Ovary (tissue), 9 donors: ENCODE measurements around the gene MAD1L1. TPM values are rescaled to one million over a fixed set of nuclear protein-coding genes. Genes with fewer than 3 reads are reported as not detected.

Source experiments
- DNase-seq, 5 donors: peaks; one replicate each; pipeline ENCODE4 v3.0.0-alpha.2; 2019 to 2020
- H3K27ac ChIP-seq, 2 donors: fragments of 200-600 bp; one replicate each; pipeline versions ENCODE4 v1.5.1 to v1.8.0; 2019 to 2022
- H3K27me3 ChIP-seq: fragments of 200-600 bp; one replicate; pipeline ENCODE4 v1.8.0; 2022
- H3K36me3 ChIP-seq: fragments of 200-600 bp; sonication (generic); one replicate; pipeline ENCODE4 v1.5.1; 2019
- H3K4me1 ChIP-seq: one replicate; pipeline ENCODE4 v1.8.1; 2013; ENCODE audit warnings: mild to moderate bottlenecking, moderate library complexity; ENCODE audit not compliant: insufficient read depth
- H3K4me3 ChIP-seq: fragments of 200-600 bp; sonication (generic); one replicate; pipeline ENCODE4 v1.5.1; 2017
- H3K9me3 ChIP-seq, 2 donors: fragments of 200-600 bp in 1 of 2; sonication (generic) in 1 of 2; one replicate each; pipeline versions ENCODE4 v1.5.1 to v1.8.1; 2013 to 2019; ENCODE audit warnings: mild to moderate bottlenecking in 1 of 2, moderate library complexity in 1 of 2
- CTCF ChIP-seq, 3 donors: fragments of 450-650 bp in 2 of 3; fragments of 200-600 bp in 1 of 3; IDR thresholded peaks; one replicate each; pipeline versions ENCODE4 v1.5.1 to v1.8.0; 2016 to 2022; ENCODE audit warnings: antibody characterized with exemption in 3 of 3, mild to moderate bottlenecking in 1 of 3
- EP300 ChIP-seq: sonication (generic); formaldehyde crosslinking; IDR thresholded peaks from one replicate; pipeline ENCODE4 v1.6.1; 2017; ENCODE audit warnings: antibody characterized with exemption
- POLR2A ChIP-seq: fragments of 450-650 bp; IDR thresholded peaks from one replicate; pipeline ENCODE4 v1.6.1; 2017; ENCODE audit warnings: antibody characterized with exemption, mild to moderate bottlenecking, moderate library complexity
- WGBS, 3 donors: extraction: QIAGEN DNeasy Blood & Tissue Kit in 1 of 3; methylation state at CpG; one replicate each; pipeline versions ENCODE4 v1.1.5 to v1.1.7; 2013 to 2017; 5-methylcytosine and 5-hydroxymethylcytosine counted together
- intact Hi-C, 4 donors: fragments of 100-400 bp; cut with DNase I; formaldehyde crosslinking; loops; one replicate each; pipeline versions ENCODE4 v1.11.0 to v1.15.1; 2022 to 2023
- polyA plus RNA-seq, 2 donors: library from polyadenylated mRNA; stranded (reverse); fragments of 200-250 nt in 1 of 2; fragments of 350-450 nt in 1 of 2; fragmentation: Illumina TruSeq in 1 of 2; extraction: RNeasy Lipid Tissue Mini Kit (QIAGEN cat#74804) in 1 of 2; gene quantifications; one replicate each; pipeline ENCODE4 v1.2.3, GENCODE V29; 2013 to 2014
- total RNA-seq, 7 donors: library from RNA; depleted of rRNA in 2 of 7; stranded (reverse); fragments of >200 nt in 2 of 7; fragmentation: NEBNext Ultra II Directional in 3 of 7; extraction: Animal tissue kit (Norgen Biotek cat#: 25700) in 3 of 7; gene quantifications; one replicate each; pipeline versions ENCODE4 v1.1.0 to v1.2.4, GENCODE V29; 2016 to 2023
- donor health status: DM: no; HTN: no; CAD: no; lungs with moderate emphysema.
- donor health status: DM: no; HTN: no; CAD: no.
- donor health status: Bipolar disorder and iron deficiency.
- donor health status: DM: yes; HTN: yes; CAD: no.
- donor health status: DM: no; HTN: no; CAD: no.
- donor health status: DM: yes; HTN: yes; CAD: no.

Gene MAD1L1
- total and polyA plus RNA-seq, 9 donors: 5.9 to 36.6 (median 22.8) TPM

GRCh38 chr7:1915956-1916600 lies 316.7 kb downstream of the MAD1L1 start:
- WGBS, 3 donors: 88 to 92% (median 91%) methylated on average over 28 of the region's 28 CpGs
- no peak overlapping the region for H3K27ac ChIP-seq
- H3K9me3 ChIP-seq: no peaks in the 10 kb centered on the region
- no peak for DNase-seq
- H3K4me1 ChIP-seq: peaks cover 9% of the 10 kb centered on the region
- H3K36me3 ChIP-seq: no peaks in the 10 kb centered on the region
- no peaks in the 10 kb centered on the region for H3K27me3 ChIP-seq
- intact Hi-C loops: no loop called here
- H3K4me3 ChIP-seq: no peak overlapping the region
- no peak for TF ChIP-seq EP300
- TF ChIP-seq POLR2A: no peak
- TF ChIP-seq CTCF (IDR thresholded peaks at IDR 0.05): no peak

- intact Hi-C loops: no loop called here
Measured at GRCh38 chr7:1915326-1915725, 317.4 kb downstream of the MAD1L1 start.

GRCh38 chr7:1914743-1915142 lies 318.0 kb downstream of the MAD1L1 start:
- TF ChIP-seq EP300 (no peak), CTCF (IDR thresholded peaks at IDR 0.05) (no peak), POLR2A (no peak)
- H3K4me3 ChIP-seq: no peak overlapping the region
- no peak overlapping the region for H3K27ac ChIP-seq
- DNase-seq: no peak
- intact Hi-C loops: no loop called here
- no peaks in the 10 kb centered on the region for H3K36me3 ChIP-seq
- H3K9me3 ChIP-seq: no peaks in the 10 kb centered on the region
- peaks cover 9% of the 10 kb centered on the region for H3K4me1 ChIP-seq
- H3K27me3 ChIP-seq: no peaks in the 10 kb centered on the region
- 87 to 94% (median 88%) methylated on average over 9 of the region's 9 CpGs for WGBS, 3 donors

More at GRCh38 chr7:1915326-1915725, 317.4 kb downstream of the MAD1L1 start:
- TF ChIP-seq EP300: no peak
- no peak for TF ChIP-seq CTCF (IDR thresholded peaks at IDR 0.05)
- no peak for TF ChIP-seq POLR2A
- DNase-seq: no peak
- WGBS, 3 donors: 95 to 96% (median 96%) methylated on average over 30 of the region's 30 CpGs
- Histone ChIP-seq H3K27ac (no peak overlapping the region), H3K36me3 (no peaks in the 10 kb centered on the region), H3K4me1 (peaks cover 9% of the 10 kb centered on the region), H3K9me3 (no peaks in the 10 kb centered on the region), H3K27me3 (no peaks in the 10 kb centered on the region), H3K4me3 (no peak overlapping the region)

GRCh38 chr7:1914321-1914720 lies 318.4 kb downstream of the MAD1L1 start:
- Histone ChIP-seq H3K4me3 (no peak overlapping the region), H3K9me3 (no peaks in the 10 kb centered on the region), H3K4me1 (peaks cover 9% of the 10 kb centered on the region), H3K36me3 (no peaks in the 10 kb centered on the region), H3K27ac (no peak overlapping the region), H3K27me3 (no peaks in the 10 kb centered on the region)
- WGBS, 3 donors: 56 to 68% (median 65%) methylated on average over 21 of the region's 21 CpGs
- peak in 4 of 5 donors; percentile 39 to 65 (median 46) for DNase-seq
- intact Hi-C loops: no loop called here
- TF ChIP-seq CTCF (IDR thresholded peaks at IDR 0.05): no peak
- no peak for TF ChIP-seq EP300
- no peak for TF ChIP-seq POLR2A
